HG03571 (cell line): ENCODE data around the gene ACSF3.

Experiments used
- ATAC-seq: cut with Tn5 transposase; IDR thresholded peaks from one replicate; pipeline ENCODE4 v1.9.1; 2021; ENCODE audit not compliant: unreplicated experiment

The ACSF3 gene

GRCh38 chr16:89123001-89123830, 29.6 kb downstream of the ACSF3 start:
- ATAC-seq: no peak

DNA sequence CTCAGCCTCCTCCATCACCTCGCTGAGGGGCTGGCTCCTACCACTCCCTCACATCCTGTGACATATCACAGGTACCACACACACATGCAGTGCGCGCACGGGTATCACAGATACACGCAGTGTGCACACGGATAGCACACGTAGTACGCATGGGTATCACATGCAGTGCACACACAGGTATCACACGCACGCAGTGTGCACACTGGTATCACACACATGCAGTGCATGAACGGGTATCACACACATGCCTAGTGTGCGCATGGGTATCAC, 30.1 kb downstream of the ACSF3 start:
- no peak for ATAC-seq

- no peak for ATAC-seq
Observed at GRCh38 chr16:89129378-89129777, 35.7 kb downstream of the ACSF3 start.

DNA sequence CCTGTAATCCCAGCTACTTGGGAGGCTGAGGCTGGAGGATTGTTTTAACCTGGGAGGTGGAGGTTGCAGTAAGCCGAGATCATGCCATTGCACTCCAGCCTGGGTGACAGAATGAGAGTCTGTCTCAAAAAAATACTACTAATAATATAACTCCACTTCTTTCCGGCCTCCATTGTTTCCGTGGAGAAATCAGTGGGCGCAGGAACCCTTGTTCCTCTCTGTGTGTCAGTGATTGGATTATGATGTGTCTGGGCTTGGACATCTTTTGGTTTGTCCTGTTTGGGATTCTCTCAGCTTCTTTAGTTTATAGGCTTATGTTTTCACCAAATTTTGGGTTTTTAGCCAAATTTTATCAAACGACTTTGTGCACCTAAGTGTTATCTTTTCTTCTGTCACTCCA, 36.8 kb downstream of the ACSF3 start:
- ATAC-seq: no peak

- no peak for ATAC-seq
Observed at GRCh38 chr16:89131783-89132182, 38.1 kb downstream of the ACSF3 start.

DNA sequence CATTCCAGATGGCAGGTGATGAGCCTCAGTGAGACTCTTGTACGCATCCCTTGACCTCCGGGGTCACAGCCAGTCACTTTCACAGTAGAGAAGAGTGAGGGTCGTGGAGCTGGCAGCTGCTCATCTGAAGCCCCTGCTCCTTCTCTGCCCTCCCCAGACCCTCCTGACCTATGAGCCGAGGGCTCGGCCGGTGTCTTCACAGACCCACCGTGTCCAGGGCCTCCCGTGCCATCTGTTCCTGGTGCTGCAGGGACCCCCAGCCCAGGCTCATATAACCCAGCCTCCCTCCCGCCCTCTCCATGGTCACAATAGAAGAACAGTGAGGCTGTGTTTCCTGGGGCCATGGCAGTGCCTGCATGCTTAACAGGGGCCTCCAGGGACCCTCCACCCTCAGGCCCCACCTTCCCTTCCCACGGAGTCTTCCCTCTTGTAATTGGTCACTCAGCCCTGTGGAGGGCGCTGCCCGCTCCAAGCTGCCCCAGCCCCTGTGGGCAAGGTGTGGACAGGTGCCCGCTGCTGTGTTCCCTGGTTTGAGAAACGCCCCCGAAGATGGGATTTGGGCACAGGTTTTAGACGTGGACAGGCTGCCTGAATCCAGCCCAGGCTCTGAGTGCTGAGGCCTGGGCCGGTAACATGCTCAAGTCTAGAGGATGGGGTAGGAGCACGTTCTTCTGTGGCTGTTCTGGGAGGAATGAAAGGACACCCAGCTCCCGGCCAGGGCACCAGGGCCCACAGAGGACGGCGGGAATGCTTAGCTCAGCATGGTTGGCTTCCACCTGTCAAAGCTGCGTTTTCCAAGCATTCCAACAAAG, 38.7 kb downstream of the ACSF3 start:
- no peak for ATAC-seq

DNA sequence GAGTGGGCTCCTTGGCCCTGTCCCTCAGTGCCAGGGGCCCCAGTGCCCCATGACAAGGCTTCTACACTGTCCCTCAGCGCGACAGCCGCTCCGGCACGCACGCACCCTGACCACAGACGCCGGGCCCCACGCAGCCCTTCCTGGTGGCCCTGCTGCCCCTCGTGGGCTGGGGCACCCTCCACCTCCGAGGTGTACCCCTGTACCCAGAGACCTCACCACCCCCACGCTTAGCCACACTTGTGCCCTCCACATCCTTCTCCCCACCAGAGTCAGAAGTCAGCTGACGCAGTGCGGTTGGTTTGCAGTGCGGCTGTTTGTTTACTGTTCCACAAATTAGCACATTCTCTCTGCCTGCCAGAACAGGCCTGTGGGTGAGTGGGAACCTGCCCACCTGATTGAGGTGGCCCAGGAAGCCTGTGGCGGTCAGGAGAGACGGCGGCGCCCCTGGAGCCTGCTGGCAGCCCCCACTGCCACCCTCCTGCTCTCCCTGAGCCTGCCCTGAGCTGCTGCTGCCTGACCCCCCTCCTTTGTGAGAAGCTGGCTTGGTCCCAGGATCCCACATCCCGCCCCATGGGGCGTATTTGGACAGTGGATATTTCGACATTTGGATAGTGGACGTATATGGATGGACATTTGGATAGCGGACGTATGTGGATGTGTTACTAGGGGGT, 39.9 kb downstream of the ACSF3 start:
- ATAC-seq: no peak

DNA sequence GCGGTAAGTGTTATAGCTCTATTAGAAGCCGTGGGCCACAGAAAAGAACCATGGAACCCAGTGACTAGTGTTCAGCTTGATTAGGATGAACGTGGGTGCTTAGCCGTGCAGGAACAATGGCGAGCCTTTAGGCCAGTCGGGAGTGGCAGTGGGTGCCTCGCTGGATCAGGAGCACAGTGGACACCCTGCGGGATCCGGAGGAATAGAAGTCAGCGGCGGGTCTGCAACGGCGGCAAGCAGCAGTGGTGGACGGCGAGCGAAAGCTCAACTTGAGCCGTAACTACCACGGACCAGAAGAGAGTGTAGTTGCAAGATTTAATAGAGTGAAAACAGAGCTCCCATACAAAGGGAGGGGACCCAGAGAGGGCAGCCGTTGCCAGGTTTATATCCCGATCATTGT, 40.6 kb downstream of the ACSF3 start:
- ATAC-seq: no peak

- no peak for ATAC-seq
Observed at GRCh38 chr16:89135166-89135565, 41.5 kb downstream of the ACSF3 start.

- ATAC-seq: no peak
Observed at GRCh38 chr16:89135971-89136765, 42.5 kb downstream of the ACSF3 start.

DNA sequence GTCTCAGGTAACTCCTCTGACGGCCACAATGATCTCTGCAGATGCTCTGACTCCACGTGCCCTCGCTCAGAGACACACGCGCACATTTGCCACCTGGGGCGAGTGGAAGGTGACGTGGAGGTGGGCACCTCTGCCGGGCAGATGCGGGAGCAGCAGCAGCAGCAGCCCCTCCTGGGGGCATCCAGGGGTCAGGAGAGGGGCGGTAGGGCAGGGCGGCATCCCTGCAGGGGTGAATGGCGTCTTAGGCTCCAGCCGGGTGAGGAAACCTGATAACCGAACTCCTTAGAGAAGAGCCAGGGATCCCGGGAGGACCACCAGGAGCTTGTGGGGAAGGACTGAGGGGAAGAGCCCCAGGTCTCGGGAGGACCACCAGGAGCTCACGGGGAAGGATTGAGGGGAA, 43.3 kb downstream of the ACSF3 start:
- ATAC-seq: no peak

DNA sequence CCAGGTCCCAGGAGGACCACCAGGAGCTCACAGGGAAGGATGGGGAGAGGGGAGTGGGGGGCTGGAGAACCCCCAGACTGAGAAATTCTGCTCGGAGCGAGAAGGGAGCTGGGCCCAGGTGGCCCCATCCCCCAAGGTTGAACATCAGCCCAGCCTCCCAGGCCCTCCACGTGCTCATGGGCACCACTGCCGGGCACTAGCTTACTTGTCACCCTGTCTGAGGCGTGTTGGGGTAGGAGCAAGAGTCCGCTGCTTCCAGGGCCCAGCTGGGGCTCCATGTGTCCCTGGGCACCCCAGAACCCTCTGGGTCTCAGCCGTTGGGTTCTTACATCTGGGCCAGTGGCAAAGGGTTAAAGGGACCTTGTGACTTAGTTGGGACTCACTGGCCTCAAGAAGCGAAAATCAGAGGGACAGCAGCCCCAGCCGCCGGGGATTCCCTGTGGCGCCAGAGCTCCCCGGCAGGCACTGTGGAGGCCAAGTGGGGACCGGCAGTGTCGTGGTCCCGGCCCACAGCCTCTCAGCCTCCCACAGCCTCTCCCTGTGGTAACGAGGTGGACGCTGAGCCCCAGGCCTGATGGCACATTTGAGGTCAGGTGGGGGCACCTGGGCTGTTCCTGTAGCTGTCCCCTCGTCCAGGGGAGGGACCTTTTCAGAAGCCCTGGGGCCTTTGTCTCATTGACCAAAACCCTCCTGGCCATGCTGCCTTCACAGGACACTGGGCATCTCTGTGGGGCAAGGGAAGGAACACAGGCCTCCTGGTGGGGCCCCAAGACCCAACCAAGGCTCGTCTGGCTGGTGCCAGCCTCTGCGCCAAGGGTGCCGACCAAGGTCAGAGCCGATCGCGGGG, 44.2 kb downstream of the ACSF3 start:
- no peak for ATAC-seq

GRCh38 chr16:89138513-89138795, 44.8 kb downstream of the ACSF3 start:
- no peak for ATAC-seq

- ATAC-seq: no peak
Observed at GRCh38 chr16:89138843-89139520, 45.3 kb downstream of the ACSF3 start.

DNA sequence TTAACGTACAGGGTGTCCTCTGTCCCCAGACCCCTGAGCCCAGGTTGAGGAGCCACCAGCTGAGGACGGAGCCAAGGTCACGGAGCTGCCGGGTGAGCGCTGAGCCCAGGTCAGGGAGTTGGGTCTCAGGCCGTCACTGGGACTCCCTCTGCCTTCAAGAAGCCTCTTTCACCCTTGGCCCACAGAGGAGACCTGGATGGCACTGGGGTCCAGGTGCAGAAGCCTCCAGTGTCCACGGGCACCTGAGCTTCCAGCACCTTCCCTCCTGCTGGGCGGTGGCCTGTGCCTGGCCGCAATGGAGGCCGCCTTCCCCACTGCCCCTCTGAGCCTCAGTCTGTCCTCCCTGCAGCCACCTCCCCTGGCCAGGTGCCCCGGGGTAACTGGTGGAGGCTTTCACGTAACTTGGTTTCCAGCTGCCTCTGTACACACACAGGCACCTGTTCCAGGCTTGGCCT, 46.3 kb downstream of the ACSF3 start:
- no peak for ATAC-seq

DNA sequence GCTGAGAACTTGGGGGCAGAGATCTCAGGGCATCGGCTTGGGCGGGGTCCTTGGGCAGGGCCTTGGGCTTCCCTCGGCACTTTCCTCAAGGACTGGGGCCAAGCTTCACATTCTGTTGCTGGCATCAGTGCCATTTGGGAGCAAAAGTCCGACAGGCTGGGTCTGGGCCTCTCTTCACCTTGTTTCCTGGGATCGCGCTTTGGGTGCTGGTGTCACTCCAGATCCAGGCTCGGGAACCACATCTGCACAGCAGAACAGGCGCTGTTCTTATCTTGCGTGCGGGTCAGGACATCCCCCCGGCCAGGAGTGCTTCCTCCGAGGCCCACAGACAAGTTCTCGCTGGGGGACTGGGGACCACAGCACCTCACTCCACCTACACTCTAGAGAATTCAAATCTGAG, 46.7 kb downstream of the ACSF3 start:
- ATAC-seq: no peak

GRCh38 chr16:89140981-89141883, 47.6 kb downstream of the ACSF3 start:
- no peak for ATAC-seq

DNA sequence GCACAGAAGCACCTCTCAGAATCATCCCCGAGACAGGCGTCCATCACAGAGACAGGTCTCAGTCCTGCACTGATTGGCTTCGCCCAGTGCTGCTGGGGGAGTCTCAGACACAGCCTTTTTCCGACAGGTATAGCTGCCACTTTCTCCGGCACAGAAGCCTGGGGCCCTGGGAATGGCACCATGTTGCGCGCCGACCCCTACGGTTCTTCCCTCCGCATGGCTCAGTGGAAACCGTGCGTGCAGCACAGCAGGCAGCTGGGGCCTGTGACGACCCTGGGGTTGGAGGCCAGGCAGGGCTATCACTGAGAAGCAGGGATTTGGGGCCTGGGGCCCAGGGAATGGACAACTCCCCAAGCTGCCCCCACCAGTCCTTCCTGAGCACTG, 48.2 kb downstream of the ACSF3 start:
- no peak for ATAC-seq
